HG02588 (cell line): ENCODE data around the gene CACNA1C.
"Not testable (repeated sequence)": the region's sequence is repeated elsewhere in the genome, so short reads cannot be mapped to it uniquely, and the experiment has no call there.

ENCODE experiments used
- ATAC-seq: cut with Tn5 transposase; IDR thresholded peaks from one replicate; pipeline ENCODE4 v1.9.1; 2021; ENCODE audit warnings: mild to moderate bottlenecking, moderate library complexity; ENCODE audit not compliant: unreplicated experiment

The CACNA1C gene

GRCh38 chr12:2110127-2110526 lies 57.3 kb downstream of the CACNA1C start:
- no peak for ATAC-seq

GRCh38 chr12:2110849-2111566 lies 58.2 kb downstream of the CACNA1C start:
- no peak for ATAC-seq

- no peak for ATAC-seq
Observed at GRCh38 chr12:2111826-2112225, 59.0 kb downstream of the CACNA1C start.

GRCh38 chr12:2112401-2112800 lies 59.6 kb downstream of the CACNA1C start:
- no peak for ATAC-seq

- ATAC-seq = no peak
Observed at GRCh38 chr12:2113119-2113912, 60.5 kb downstream of the CACNA1C start.

GRCh38 chr12:2114071-2114470 lies 61.3 kb downstream of the CACNA1C start:
- ATAC-seq = no peak

GRCh38 chr12:2115101-2115845 lies 62.5 kb downstream of the CACNA1C start:
- no peak for ATAC-seq

- no peak for ATAC-seq
Observed at GRCh38 chr12:2117541-2117940, 64.8 kb downstream of the CACNA1C start.

- no peak for ATAC-seq
Observed at GRCh38 chr12:2118061-2118460, 65.3 kb downstream of the CACNA1C start.

- no peak for ATAC-seq
Observed at GRCh38 chr12:2118481-2119255, 65.9 kb downstream of the CACNA1C start.

GRCh38 chr12:2119266-2119665 lies 66.5 kb downstream of the CACNA1C start:
- ATAC-seq = no peak

GRCh38 chr12:2120982-2121758 lies 68.4 kb downstream of the CACNA1C start:
- no peak for ATAC-seq

GRCh38 chr12:2124466-2125023 lies 71.8 kb downstream of the CACNA1C start:
- ATAC-seq = no peak

GRCh38 chr12:2125651-2126522 lies 73.1 kb downstream of the CACNA1C start:
- ATAC-seq = no peak

GRCh38 chr12:2126676-2127406 lies 74.1 kb downstream of the CACNA1C start:
- no peak for ATAC-seq

- no peak for ATAC-seq
Observed at GRCh38 chr12:2129076-2129475, 76.3 kb downstream of the CACNA1C start.

- not testable (repeated sequence) for ATAC-seq
Observed at GRCh38 chr12:2135661-2136418, 83.1 kb downstream of the CACNA1C start.
